GM12873 (cell line): Measurements from ENCODE around the gene GLRA2.

Experiments used
- CTCF ChIP-seq: IDR thresholded peaks from 2 replicates; pipeline ENCODE4 v1.5.1; 2012; ENCODE audit warnings: low read depth, mild to moderate bottlenecking, moderate library complexity, low read length, control low read depth; ENCODE audit not compliant: insufficient read depth; ENCODE audit errors: missing control alignments

Gene GLRA2

DNA sequence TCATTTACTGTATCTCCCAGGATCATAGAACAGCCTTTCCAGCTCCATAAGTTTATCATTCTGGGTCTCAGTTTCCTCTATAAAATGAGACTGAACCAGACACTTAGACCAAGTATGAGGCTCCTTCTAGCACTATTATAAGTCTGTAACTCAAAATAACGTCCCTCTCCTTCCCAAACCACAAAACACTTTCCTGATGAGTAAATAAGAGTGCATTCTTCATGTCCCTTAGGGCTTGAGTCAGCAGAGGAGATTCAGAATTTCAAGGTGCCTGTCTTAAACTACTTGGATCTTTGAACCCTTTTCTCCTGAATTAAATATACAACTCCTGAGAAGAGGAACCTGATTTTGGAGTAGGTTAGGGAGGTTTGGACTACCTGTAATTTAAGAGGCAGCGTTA, 62.6 kb downstream of the GLRA2 start:
- TF ChIP-seq CTCF, result no peak

DNA sequence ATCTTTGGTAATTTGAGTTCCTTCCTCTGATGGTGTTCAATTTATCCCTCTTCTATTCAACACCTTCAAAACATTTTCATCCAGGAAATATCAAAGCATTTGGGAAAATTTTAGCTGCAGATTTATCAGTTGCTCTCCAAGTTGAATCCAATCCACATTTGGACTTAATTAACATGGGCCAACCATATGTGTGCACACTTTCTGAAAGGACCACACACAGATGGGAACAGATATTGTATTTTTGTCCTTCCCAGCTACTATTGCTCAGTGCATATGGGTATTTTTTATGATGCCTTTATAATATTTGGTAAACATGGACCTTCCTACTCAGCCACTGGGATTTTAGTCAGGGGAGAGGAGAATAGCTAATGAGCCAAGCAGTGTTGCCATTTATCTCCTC, 65.2 kb downstream of the GLRA2 start:
- TF ChIP-seq CTCF, result no peak

GRCh38 chrX:14598330-14598729, 69.0 kb downstream of the GLRA2 start:
- no peak for TF ChIP-seq CTCF

GRCh38 chrX:14607446-14607985, 78.2 kb downstream of the GLRA2 start:
- TF ChIP-seq CTCF, result no peak

DNA sequence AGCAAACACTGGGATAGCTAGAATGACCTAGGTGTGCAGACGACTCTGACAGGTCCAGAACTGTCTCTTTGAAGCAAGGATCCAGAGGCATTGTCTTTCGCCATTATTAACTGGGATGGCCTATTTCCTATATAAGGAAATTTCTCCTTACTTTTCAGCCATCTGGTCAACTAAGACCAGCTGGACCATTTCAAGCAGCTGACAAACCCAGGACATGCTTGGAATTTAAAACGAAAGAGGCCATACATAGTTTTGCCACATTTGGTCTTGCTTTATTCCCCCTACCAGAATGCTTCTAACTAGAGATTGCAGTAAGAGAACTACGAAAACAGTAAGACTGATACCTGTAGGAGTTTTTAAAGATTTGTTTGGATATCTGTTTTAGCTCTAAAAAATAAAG, 87.0 kb downstream of the GLRA2 start:
- no peak for TF ChIP-seq CTCF

GRCh38 chrX:14616836-14617235, 87.5 kb downstream of the GLRA2 start:
- no peak for TF ChIP-seq CTCF

GRCh38 chrX:14618177-14618965, 89.0 kb downstream of the GLRA2 start:
- no peak for TF ChIP-seq CTCF
